Hematopoietic multipotent progenitor cell (in vitro differentiated cells): ENCODE measurements around the gene MB. TPM values are rescaled to one million over a fixed set of nuclear protein-coding genes. Genes with fewer than 3 reads are reported as not detected.
A peak's percentile ranks its signal among the peaks of the same experiment; 100 is the strongest.

Experiments
- DNase-seq, 3 donors: peaks; one replicate each; pipeline ENCODE4 v3.0.0-alpha.2; 2011 to 2015; ENCODE audit warnings: low read depth in 2 of 3, low spot score in 2 of 3
- total RNA-seq: library from RNA; depleted of rRNA; stranded (reverse); fragments of >200 nt; gene quantifications from one replicate; pipeline ENCODE4 v1.2.3, GENCODE V29; 2012

MB gene
- total RNA-seq: not detected

GRCh38 chr22:35617137-35617755, at the start of gene MB:
MB (minus strand) TSS chr22:35617329; CDS start chr22:35617257, 72 bp downstream.
- no peak for DNase-seq

GRCh38 chr22:35666699-35667098, 49.6 kb upstream of the MB start:
- peak in 1 of 3 donors; percentile 19 for DNase-seq

GRCh38 chr22:35664955-35665587, 47.9 kb upstream of the MB start:
- no peak for DNase-seq

- no peak for DNase-seq
Measured at GRCh38 chr22:35663371-35663770, 46.2 kb upstream of the MB start.

- no peak for DNase-seq
Measured at GRCh38 chr22:35662914-35663313, 45.8 kb upstream of the MB start.

GRCh38 chr22:35661464-35661863, 44.3 kb upstream of the MB start:
- peak in 2 of 3 donors; percentile 39 to 57 for DNase-seq

GRCh38 chr22:35660291-35661127, 43.4 kb upstream of the MB start:
- DNase-seq: peak; percentile 32 to 94 (median 80)

- no peak for DNase-seq
Measured at GRCh38 chr22:35657571-35658312, 40.6 kb upstream of the MB start.

- no peak for DNase-seq
Measured at GRCh38 chr22:35656284-35656752, 39.2 kb upstream of the MB start.

- no peak for DNase-seq
Measured at GRCh38 chr22:35653824-35654223, 36.7 kb upstream of the MB start.

- no peak for DNase-seq
Measured at GRCh38 chr22:35651085-35651484, 34.0 kb upstream of the MB start.

- DNase-seq: no peak
Measured at GRCh38 chr22:35649636-35650250, 32.6 kb upstream of the MB start.

GRCh38 chr22:35649026-35649553, 32.0 kb upstream of the MB start:
- DNase-seq: no peak

GRCh38 chr22:35648066-35649025, 31.2 kb upstream of the MB start, which contains the start of gene APOL6:
APOL6 (plus strand) TSS chr22:35648446; CDS start chr22:35656426, 7,980 bp downstream.
- peak; percentile 41 to 86 (median 71) for DNase-seq

- no peak for DNase-seq
Measured at GRCh38 chr22:35645646-35646045, 28.5 kb upstream of the MB start.

GRCh38 chr22:35643991-35644390, 26.9 kb upstream of the MB start:
- DNase-seq: no peak

GRCh38 chr22:35642305-35642741, 25.2 kb upstream of the MB start:
- no peak for DNase-seq

GRCh38 chr22:35641494-35642120, 24.5 kb upstream of the MB start:
- no peak for DNase-seq
